OCI-LY1 (cell line): Measurements from ENCODE around the gene TK1.
"Not testable (repeated sequence)": the region's sequence is repeated elsewhere in the genome, so short reads cannot be mapped to it uniquely, and the experiment has no call there.

ENCODE experiments used
- H2AFZ ChIP-seq: fragments of 200-600 bp; sonication (generic), shearing (Covaris generic); 2 replicates; pipeline ENCODE4 v1.6.0; 2014; ENCODE audit warnings: antibody characterized with exemption, mild to moderate bottlenecking, low read length
- H3F3A ChIP-seq: fragments of 200-600 bp; sonication (generic), shearing (Covaris generic); 2 replicates; pipeline ENCODE4 v1.6.0; 2014; ENCODE audit warnings: mild to moderate bottlenecking, antibody characterized with exemption, low read length, moderate library complexity; ENCODE audit not compliant: insufficient read depth
- H3K27ac ChIP-seq: fragments of 200-600 bp; sonication (generic); 2 replicates; pipeline ENCODE4 v1.5.1; 2014; ENCODE audit warnings: low read length, mixed run types, mild to moderate bottlenecking, low read depth; ENCODE audit not compliant: poor library complexity, severe bottlenecking
- H3K27me3 ChIP-seq: fragments of 200-600 bp; sonication (generic); 2 replicates; pipeline ENCODE4 v1.6.0; 2014; ENCODE audit warnings: antibody characterized with exemption, mild to moderate bottlenecking, low read length, moderate library complexity; ENCODE audit not compliant: insufficient read depth
- H3K36me3 ChIP-seq: fragments of 200-600 bp; sonication (generic); 2 replicates; pipeline ENCODE4 v1.6.1; 2014; ENCODE audit warnings: mild to moderate bottlenecking, antibody characterized with exemption, low read length, moderate library complexity, mixed read lengths; ENCODE audit not compliant: insufficient read depth
- H3K4me1 ChIP-seq: fragments of 200-600 bp; sonication (generic); 2 replicates; pipeline ENCODE4 v1.5.1; 2014; ENCODE audit warnings: mild to moderate bottlenecking, low read length, moderate library complexity; ENCODE audit not compliant: insufficient read depth, severe bottlenecking
- H3K4me2 ChIP-seq: fragments of 200-600 bp; sonication (generic), shearing (Covaris generic); 2 replicates; pipeline ENCODE4 v1.6.1; 2014; ENCODE audit warnings: low read length
- H3K4me3 ChIP-seq: fragments of 200-600 bp; sonication (generic); 2 replicates; pipeline ENCODE4 v1.5.1; 2014; ENCODE audit warnings: low read length, low read depth, mild to moderate bottlenecking, mixed read lengths; ENCODE audit not compliant: poor library complexity, severe bottlenecking
- H3K79me2 ChIP-seq: fragments of 200-600 bp; shearing (Covaris generic); 2 replicates; pipeline ENCODE4 v1.6.1; 2016; ENCODE audit warnings: mixed run types, low read length, mixed read lengths; ENCODE audit not compliant: insufficient read depth
- H3K9ac ChIP-seq: fragments of 200-600 bp; sonication (generic), shearing (Covaris generic); 2 replicates; pipeline ENCODE4 v1.6.1; 2014; ENCODE audit warnings: mild to moderate bottlenecking, low read length, mixed read lengths
- H3K9me2 ChIP-seq: fragments of 200-600 bp; sonication (generic), shearing (Covaris generic); 2 replicates; pipeline ENCODE4 v1.6.1; 2014; ENCODE audit warnings: low read depth, mild to moderate bottlenecking, low read length, mixed read lengths
- H3K9me3 ChIP-seq: fragments of 200-600 bp; shearing (Covaris generic); 2 replicates; pipeline ENCODE4 v1.6.1; 2014; ENCODE audit warnings: low read length, mixed read lengths
- H4K20me1 ChIP-seq: fragments of 200-600 bp; sonication (generic), shearing (Covaris generic); 2 replicates; pipeline ENCODE4 v1.6.0; 2016; ENCODE audit warnings: mild to moderate bottlenecking, low read length; ENCODE audit not compliant: insufficient read depth
- EZH2 ChIP-seq: fragments of 200-600 bp; sonication (generic), shearing (Covaris generic); IDR thresholded peaks from 2 replicates; pipeline ENCODE4 v1.8.0; 2017; ENCODE audit warnings: borderline replicate concordance, mixed run types, mild to moderate bottlenecking, antibody characterized with exemption, low read length, moderate library complexity, mixed read lengths
- TF ChIP-seq, protein P1 (sequence below): fragments of 200-600 bp; sonication (generic), shearing (Covaris generic); IDR thresholded peaks from 2 replicates; pipeline ENCODE4 v1.5.1; 2017; ENCODE audit warnings: mild to moderate bottlenecking, antibody characterized with exemption, low read length, moderate library complexity, mixed read lengths

TK1 gene, protein sequence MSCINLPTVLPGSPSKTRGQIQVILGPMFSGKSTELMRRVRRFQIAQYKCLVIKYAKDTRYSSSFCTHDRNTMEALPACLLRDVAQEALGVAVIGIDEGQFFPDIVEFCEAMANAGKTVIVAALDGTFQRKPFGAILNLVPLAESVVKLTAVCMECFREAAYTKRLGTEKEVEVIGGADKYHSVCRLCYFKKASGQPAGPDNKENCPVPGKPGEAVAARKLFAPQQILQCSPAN

DNA sequence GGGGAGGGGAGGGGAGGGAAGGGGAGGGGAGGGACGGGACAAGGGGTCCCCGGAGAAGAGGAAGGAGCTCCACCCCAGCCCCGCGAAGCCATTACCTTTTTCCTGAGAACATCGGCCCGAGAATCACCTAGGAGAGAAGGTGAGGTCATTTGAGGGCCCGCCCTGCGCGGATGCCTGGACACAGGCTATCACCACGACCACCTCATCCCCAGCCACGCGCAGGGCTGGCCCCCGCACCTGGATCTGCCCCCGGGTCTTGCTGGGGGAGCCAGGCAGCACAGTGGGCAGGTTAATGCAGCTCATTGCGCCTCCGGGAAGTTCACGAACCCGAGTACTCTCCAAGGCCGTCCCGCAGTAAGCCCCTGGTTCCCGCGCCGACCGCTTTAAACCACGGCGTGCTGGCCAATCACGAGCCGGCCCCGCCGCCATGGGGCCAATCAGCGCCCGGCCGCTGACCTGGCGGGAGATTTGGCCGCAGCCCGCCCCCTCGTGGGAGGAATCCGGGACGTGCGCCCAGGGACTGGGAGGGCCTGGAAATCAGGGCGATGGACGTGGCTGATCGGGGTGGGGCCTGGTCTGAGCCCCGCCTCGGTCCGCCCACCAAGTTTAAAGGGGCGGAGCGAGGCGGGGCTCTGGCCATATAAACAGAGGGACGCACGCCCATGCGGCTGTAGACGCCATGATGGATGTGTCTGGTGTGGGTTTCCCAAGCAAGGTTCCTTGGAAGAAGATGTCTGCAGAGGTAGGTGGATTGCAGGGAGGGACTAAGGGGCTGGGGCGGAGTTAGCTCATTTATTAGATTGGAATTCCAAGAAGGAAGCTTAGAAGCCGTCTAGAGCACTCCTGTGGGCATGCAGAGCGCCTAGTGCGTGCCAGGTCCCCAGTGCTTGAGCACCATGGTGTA lies at the start of gene TK1, which contains the start of gene AFMID:
TK1 (minus strand) TSS at position 361 of the 904 bp plus-strand sequence; CDS start at position 303, 58 bp downstream.
AFMID (plus strand) TSS at position 671 of the 904 bp plus-strand sequence; CDS start at position 680, 9 bp downstream.
- Histone ChIP-seq H3K4me2 (peak within 1 kb of the TSS; percentile 79), H3K79me2 (peaks cover 15% of the 10 kb centered on the region), H3K9me3 (no peaks in the 10 kb centered on the region), H3K27ac (peak within 1 kb of the TSS; percentile 68), H3K9ac (peak within 1 kb of the TSS; percentile 91), H3K4me1 (peaks cover 61% of the 10 kb centered on the region), H3K27me3 (no peaks in the 10 kb centered on the region), H2AFZ (no peak within 1 kb of the TSS), H4K20me1 (no peaks in the 10 kb centered on the region), H3K9me2 (no peaks in the 10 kb centered on the region), H3K36me3 (peaks cover 59% of the 10 kb centered on the region), H3F3A (no peaks in the 10 kb centered on the region; the same call in 1 of the 2 replicates), H3K4me3 (peak within 1 kb of the TSS; percentile 97)
- no peak for TF ChIP-seq EZH2
- TF ChIP-seq, protein P1, sequence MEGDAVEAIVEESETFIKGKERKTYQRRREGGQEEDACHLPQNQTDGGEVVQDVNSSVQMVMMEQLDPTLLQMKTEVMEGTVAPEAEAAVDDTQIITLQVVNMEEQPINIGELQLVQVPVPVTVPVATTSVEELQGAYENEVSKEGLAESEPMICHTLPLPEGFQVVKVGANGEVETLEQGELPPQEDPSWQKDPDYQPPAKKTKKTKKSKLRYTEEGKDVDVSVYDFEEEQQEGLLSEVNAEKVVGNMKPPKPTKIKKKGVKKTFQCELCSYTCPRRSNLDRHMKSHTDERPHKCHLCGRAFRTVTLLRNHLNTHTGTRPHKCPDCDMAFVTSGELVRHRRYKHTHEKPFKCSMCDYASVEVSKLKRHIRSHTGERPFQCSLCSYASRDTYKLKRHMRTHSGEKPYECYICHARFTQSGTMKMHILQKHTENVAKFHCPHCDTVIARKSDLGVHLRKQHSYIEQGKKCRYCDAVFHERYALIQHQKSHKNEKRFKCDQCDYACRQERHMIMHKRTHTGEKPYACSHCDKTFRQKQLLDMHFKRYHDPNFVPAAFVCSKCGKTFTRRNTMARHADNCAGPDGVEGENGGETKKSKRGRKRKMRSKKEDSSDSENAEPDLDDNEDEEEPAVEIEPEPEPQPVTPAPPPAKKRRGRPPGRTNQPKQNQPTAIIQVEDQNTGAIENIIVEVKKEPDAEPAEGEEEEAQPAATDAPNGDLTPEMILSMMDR: peak; percentile 26; the same call in 1 of the 2 replicates

GRCh38 chr17:78235885-78236284 lies 49.0 kb upstream of the TK1 start:
- Histone ChIP-seq H3F3A (no peaks in the 10 kb centered on the region; the same call in 1 of the 2 replicates), H3K36me3 (no peaks in the 10 kb centered on the region), H3K4me2 (no peak overlapping the region), H3K4me1 (peaks cover 52% of the 10 kb centered on the region), H3K79me2 (no peaks in the 10 kb centered on the region), H3K27ac (no peak overlapping the region), H3K27me3 (peaks cover 9% of the 10 kb centered on the region; the same call in 1 of the 2 replicates), H4K20me1 (no peaks in the 10 kb centered on the region), H3K4me3 (no peak overlapping the region), H3K9me2 (no peaks in the 10 kb centered on the region), H3K9ac (no peak overlapping the region), H3K9me3 (no peaks in the 10 kb centered on the region), H2AFZ (no peak overlapping the region)
- TF ChIP-seq, protein P1: no peak
- TF ChIP-seq EZH2: no peak

DNA sequence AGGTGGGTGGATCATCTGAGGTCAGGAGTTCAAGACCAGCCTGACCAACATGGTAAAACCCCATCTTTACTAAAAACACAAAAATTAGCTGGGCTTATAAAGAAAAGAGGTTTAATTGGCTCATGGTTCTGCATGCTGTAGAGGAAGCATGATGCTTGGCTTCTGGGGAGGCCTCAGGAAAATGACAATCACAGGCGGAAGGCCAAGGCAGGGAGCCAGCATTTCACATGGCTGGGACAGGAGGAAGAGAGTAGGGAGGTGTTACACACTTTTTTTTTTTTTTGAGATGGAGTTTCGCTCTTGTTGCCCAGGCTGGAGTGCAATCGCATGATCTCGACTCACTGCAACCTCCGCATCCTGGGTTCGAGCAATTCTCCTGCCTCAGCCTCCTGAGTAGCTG lies 48.2 kb upstream of the TK1 start:
- not testable (repeated sequence) for H4K20me1 ChIP-seq, H3K9me3 ChIP-seq, H3F3A ChIP-seq, H3K4me3 ChIP-seq, H3K4me2 ChIP-seq, H3K36me3 ChIP-seq, H3K9ac ChIP-seq, H2AFZ ChIP-seq, H3K9me2 ChIP-seq, H3K27me3 ChIP-seq, H3K79me2 ChIP-seq, H3K27ac ChIP-seq
- peaks cover 52% of the 10 kb centered on the region for H3K4me1 ChIP-seq
